HG02763 (cell line): ENCODE results near the gene FHOD3.
"Not testable (repeated sequence)": the region's sequence is repeated elsewhere in the genome, so short reads cannot be mapped to it uniquely, and the experiment has no call there.

Experiments used
- ATAC-seq: cut with Tn5 transposase; IDR thresholded peaks from one replicate; pipeline ENCODE4 v1.9.1; 2021; ENCODE audit warnings: mild to moderate bottlenecking, moderate library complexity; ENCODE audit not compliant: unreplicated experiment

FHOD3 gene

DNA sequence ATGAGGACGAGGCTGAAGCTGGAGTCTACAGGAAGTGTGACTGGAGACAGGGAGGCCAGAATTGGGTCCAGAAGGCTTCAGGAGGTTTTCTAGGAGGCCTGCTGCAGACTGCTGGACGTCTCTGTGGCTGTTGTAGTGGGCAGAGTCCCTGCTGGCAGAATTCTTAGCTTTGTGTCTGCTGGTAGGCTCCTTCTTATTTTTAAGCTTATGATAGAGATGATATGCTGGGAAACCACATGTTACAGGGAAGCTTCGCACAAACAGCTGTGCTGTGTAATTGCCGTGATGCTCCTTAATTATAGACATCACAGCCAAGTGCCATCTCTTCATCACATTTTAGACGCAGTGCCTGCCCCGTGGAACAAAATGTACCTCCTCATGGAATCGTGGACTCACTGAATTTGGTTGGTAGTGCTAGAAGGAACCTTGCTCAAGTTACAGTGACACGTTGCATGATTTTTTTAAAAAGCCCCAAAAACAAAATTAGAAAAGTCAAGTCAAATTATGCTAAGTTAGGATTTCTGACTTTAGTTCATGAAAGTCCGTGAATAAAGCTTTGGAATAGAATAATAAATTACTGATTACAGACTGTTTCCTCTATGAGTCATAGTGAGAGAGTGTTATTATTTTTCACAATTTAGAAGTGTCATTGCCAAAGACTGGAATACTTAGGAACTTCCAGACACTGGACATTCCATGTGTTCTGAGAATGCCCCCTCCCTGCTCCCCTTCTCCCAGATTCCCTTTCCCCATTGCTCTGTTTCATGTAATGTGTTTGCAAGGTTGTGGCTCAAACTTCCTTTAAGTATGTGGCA is 144.1 kb downstream of the FHOD3 start:
- no peak for ATAC-seq

DNA sequence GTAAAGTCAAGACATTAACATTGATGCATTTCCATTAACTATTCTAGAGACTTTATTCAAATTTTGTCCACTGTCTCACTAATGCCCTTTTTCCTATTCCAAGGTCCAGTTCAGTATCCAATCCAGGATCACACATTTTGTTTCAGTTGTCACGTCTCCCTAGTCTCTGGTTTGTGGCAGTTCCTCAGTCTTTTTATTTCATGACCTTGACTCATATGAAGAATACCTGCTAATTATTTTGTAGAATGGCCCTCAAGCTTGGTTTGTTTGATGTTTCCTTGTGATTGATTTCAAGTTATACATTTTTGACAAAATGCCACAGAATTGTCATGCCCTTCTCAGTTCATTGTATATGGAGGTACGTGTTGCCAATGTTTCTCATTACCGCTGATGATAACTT is 145.2 kb downstream of the FHOD3 start:
- ATAC-seq, result no peak

DNA sequence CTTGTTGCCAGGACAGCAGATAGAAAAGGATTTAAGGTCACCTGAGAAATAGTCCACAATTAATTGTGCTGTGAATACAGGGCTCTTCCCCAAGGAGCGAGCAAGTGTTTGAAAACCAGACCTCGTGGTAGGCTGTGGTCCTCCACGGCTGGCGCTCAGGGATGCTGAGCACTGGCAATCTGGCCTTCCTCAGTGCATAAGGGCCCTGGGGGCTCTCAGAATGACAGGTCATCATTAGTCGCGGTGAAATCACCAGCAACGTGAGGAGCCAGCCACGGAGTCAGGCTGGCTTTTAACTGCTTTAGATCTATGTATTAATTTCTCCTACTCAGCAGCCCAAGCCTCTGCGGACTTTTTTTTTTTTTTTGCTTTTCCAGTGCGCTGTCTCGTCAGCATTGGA is 148.5 kb downstream of the FHOD3 start:
- ATAC-seq, result no peak

DNA sequence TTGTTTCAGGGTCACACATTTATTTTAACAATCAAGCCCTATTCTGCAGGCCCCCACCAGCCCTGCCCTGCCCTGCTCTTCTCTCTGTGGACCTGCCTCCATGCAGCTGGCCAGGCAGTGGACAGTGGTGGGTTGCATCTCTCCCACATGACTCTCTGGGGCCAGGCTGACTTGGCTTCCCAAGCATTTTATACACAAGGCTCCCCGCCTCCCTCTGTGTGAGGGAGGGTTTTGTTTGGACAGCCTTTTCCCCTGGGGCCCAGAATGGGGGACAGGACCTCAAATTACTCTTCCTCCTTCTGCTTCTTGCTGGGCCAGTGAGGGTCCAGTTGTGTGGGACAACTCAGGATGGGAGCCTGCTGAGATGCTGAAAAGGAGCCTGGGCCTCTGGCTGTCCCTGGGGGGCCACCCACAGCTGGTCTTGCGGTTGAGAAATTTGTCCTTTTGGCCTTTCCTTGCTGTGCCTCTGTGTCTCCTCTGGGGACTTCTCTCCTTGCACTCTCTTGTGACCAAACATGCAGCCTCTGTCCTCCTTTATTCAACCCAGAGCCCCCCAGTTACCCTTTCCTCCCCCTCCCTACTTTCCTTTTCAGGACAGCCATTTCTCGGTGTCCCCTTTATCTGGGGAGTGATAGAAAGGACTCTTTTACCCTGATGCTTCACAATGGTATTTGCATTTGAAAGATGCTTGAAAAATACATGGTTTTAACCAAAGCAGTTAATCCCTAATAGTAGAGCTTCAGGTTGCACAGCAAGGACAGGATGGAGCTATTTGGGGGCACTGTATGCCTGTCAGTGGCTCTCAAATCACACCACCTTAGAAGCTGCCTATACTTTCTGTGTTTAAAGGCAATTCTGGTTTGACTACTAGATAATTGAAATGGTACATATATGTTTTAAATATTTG is 151.1 kb downstream of the FHOD3 start:
- ATAC-seq, result no peak

DNA sequence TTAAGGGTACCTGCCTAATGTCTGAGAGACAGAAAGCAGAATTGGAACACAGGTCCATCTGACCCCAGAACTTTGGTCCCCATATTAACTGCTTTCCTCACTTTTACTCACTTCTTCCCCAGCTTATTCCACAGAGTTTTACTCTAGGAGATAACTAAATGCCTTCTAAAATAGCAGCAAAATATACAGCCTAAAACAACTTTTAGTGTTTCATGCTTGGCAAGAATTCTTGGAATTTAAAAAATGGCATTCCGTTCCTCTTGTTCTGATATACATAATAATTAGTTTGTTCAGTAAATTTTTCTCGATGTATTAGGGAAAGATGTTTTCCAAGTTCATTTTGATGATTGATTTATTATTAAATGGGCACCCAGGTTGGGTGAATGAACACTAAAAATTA is 151.9 kb downstream of the FHOD3 start:
- ATAC-seq, result no peak

DNA sequence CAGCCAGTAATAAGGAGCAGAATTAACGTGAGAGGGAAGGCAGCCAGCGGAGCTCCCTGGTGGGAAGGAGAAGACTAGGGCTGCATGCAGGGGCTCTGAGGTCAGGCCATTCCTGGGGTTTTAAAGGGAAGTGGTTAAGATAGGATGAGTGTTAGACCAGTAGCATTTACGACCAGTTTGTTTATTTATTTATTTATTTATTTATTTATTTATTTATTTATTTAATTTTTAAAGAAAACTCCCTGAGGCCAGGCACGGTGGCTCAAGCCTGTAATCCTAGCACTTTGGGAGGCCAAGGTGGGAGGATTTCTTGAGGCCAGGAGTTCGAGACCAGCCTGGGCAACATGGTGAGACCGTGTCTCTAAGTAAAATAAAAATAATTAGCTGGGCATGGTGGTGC is 152.8 kb downstream of the FHOD3 start:
- ATAC-seq, result no peak

DNA sequence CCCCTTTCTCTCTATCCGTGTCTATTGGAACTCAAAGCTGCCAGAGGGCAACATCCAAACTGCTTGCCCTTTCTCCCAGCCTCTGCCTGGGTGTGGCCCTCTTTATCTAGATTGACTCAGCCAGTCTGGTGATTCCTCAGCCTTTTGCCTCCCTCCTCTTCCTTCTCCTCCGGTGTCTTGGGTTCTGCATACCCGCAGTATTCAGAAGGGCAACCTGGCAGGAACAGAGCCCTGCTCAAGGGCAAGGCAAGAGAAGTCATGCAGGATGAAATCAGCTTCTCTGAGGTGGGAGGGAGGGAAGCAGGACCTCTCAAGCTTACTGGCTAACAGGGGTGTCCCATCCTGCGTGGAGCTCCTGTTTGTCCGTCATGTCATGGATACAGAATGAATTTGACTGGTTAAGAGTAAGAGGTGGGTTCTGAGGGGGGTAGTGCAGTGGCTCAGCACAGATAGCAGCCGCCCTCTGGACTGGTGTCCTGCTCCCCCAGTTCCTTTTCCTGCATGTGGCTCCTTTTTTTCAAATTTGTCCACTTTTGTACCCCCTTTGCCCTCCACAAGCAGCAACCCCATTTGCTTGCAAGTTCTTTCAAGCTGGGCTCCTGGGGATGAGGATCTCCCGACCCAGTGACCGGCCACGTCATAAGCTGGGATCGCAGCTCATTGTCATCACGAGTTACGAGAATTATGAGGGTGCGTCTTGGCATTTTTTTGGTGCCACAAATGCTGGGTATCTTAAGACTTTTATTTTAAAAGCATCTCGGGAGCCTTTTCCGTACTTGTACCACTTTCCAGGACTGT is 154.1 kb downstream of the FHOD3 start:
- ATAC-seq, result no peak

DNA sequence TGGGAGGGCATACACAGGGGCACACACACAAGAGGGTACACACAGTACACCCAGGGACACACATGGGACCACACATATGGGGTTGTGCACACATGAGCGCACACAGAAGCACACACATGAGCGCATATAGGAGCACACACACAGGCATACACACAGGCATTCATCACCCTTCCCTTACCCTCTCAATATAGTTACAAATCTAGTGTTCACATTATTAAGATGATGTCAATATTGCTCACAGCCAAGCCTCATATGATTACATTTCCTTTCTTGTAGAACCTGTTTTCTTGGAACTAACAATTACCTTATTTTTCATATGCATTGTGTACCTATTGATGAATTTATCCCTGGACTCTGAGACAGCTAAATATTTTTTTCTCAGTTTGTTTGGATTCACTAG is 156.7 kb downstream of the FHOD3 start:
- no peak for ATAC-seq

GRCh38 chr18:36454848-36455458 is 157.4 kb downstream of the FHOD3 start:
- no peak for ATAC-seq

GRCh38 chr18:36455931-36456330 is 158.4 kb downstream of the FHOD3 start:
- no peak for ATAC-seq

GRCh38 chr18:36456622-36457021 is 159.1 kb downstream of the FHOD3 start:
- ATAC-seq, result no peak

- ATAC-seq, result no peak
These were observed 160.2 kb downstream of the FHOD3 start for GRCh38 chr18:36457683-36458082.

DNA sequence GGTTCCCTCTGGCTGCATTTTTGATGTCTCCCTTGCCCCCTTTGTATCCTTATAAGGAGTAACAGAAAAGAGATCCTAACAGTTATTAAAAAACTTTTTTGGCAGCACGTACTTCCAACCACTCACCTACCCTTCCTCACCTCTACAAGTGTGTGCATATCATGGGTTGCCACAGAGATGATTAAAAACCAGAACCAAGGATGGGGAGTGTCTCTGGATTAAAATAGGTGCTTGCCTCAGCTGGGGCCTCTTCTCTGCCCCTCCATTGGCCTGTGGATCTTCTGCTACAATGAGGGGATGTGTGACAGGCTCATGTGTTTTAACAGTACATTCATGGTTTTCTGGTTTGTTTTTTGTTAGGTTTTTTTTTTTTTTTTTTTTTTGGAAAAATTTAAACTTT is 160.8 kb downstream of the FHOD3 start:
- ATAC-seq, result no peak

DNA sequence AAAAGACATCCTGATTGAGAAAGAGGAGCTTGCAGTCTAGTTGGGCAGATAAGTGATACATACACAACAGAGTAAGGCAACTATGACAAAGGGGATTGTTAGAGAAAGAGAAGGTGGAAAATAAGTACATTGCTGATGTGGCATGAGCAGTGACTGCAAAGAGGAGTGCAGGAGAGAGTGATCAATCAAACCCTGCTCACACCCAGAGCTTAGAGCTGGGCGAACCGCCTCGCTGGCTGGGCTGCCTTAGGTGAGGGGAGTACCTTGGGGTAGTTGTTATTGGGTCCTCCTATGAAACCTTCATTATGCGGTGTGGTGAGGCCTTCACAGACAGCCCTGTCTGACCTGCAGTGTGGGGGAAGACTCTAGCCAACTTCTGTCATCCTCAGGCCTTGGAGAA is 161.7 kb downstream of the FHOD3 start:
- ATAC-seq, result no peak

DNA sequence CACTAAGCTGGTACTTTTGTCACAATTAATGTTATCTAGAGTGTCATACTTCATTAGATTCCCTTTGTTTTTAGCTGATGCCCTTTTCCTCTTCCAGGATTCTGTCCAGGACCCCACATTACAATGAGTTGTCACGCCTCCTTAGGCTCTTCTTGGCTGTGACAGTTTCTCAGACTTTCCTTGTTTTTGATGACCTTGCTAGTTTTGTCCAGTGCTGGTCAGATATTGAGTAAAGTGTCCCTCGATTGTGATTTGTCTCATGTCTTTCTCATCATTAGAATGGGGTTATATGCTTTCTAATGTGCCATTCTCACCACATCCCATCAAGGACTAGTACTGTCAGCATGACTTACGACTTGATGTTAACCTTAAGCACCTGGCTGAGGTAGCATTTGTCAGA is 162.3 kb downstream of the FHOD3 start:
- ATAC-seq, result no peak

DNA sequence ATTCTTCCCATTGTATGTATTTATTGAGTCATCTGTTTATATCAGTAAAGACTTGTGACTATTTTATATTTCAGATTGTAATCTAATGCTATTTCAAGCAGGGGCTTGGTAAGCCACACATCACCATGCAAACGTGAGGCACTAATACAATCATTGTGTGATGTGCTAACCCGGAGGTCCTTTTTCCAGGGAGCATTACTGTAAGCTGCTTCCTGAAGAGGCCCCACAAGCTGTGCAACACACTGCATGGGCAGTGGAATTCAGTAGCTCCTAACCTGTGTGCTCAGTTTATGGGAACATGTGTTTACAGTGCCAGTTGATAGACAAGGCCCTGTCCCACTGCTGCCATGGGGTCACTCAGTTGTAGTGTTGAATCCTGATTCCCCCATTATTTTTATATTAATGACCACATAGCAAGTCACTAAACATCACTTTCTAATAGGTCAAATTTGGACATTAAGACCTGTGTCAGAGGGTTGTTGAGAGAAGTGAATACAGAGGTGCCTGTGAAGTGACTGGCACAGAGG is 162.9 kb downstream of the FHOD3 start:
- ATAC-seq, result no peak

DNA sequence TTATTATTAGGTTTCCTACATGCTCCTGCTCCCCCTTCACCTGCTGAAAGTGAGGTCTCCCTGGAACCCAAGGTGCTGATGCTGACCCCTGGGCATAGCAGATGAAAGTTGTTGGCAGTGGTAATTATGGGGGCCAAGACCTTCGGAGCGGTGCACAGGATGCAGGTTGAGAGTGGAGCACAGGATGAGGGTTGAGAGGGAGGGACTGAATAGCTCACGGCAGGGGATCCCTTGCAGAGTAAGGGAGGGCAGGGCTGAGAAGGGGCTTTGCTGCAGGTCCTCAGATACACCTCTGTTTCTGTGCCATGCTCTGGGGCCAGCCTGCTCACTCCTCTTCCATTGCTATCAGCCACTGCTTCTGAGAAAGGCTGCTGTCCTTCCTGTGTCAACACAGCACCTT is 163.3 kb downstream of the FHOD3 start:
- no peak for ATAC-seq

GRCh38 chr18:36461551-36461987 is 164.1 kb downstream of the FHOD3 start:
- no peak for ATAC-seq

DNA sequence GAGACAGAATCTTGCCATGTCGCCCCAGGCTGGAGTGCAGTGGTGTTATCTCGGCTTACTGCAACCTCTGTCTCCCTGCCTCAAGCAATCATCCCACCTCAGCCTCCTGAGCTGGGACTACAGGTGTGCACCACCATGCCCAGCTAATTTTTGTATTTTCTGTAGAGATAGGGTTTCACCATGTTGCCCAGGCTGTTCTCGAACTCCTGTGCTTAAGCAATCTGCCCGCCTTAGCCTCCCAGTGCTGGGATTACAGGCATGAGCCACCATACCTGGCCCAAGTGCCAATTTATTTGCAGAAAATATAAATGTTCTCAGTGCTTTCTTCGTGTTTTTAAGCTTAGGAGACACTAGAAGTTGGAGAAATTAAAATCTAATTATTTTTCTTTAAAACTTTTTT is 166.0 kb downstream of the FHOD3 start:
- ATAC-seq, result not testable (repeated sequence)

DNA sequence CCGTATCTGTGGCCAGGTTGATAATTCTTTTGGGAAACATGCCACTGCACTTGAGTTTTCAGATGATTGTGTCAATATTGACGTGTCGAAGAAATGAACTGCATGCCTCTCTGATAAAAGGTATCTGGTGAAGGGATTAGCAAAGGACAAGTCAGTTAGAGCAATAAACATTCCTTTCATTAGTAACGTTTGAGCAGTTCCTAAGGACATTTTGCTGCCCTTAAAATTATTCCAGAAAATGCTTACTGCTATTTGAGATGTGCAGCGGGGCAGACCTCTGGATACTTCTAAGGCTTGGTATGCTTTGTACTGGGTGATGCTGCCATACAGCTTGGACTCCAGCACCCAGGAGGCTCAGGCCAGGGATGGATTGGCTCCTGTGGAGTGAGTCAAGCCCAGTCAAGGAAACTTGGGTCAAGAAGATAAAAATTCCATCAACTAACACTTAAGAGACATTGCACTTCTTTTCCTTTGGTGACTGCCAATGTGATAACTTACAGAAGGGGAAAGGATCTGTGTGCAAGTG is 166.7 kb downstream of the FHOD3 start:
- no peak for ATAC-seq
